ENCODE results near the gene IL20.

IL20 gene

GRCh38 chr1:206911064-206911663 is 45.7 kb downstream of the IL20 start:
- peak; percentile 90 for TF ChIP-seq CTCF (IDR thresholded peaks at IDR 0.05)

- TF ChIP-seq CTCF (IDR thresholded peaks at IDR 0.05), result peak; percentile 92
These were observed 47.1 kb downstream of the IL20 start for GRCh38 chr1:206912445-206913095.

GRCh38 chr1:206913766-206914537 is 48.5 kb downstream of the IL20 start:
- TF ChIP-seq CTCF (IDR thresholded peaks at IDR 0.05), result no peak

- no peak for TF ChIP-seq CTCF (IDR thresholded peaks at IDR 0.05)
These were observed 49.8 kb downstream of the IL20 start for GRCh38 chr1:206915030-206915735.

- TF ChIP-seq CTCF (IDR thresholded peaks at IDR 0.05), result no peak
These were observed 50.7 kb downstream of the IL20 start for GRCh38 chr1:206916000-206916709.

- no peak for TF ChIP-seq CTCF (IDR thresholded peaks at IDR 0.05)
These were observed 52.7 kb downstream of the IL20 start for GRCh38 chr1:206918076-206918475.

Measured in LNCAP (cell line).